GM10248 (cell line): ENCODE results near the gene AVP.

Source experiments
- CTCF ChIA-PET: fragments of 300-600 bp; sonication (Branson Sonifier 250); formaldehyde crosslinking; extraction: SDS; loops from one replicate; lab custom pipeline; 2021; ENCODE audit warnings: antibody characterized with exemption; lab: Yijun Ruan, JAX
- POLR2A ChIA-PET: fragments of 350-650 bp; sonication (Branson Sonifier 250); formaldehyde crosslinking; extraction: SDS; loops from one replicate; lab custom pipeline; 2020; ENCODE audit warnings: antibody characterized with exemption; lab: Yijun Ruan, JAX
- DNase-seq: peaks from one replicate; pipeline ENCODE4 v3.0.0; 2012; ENCODE audit errors: extremely low spot score
- CTCF ChIP-seq: IDR thresholded peaks from 2 replicates; pipeline ENCODE4 v1.5.1; 2012; ENCODE audit warnings: mild to moderate bottlenecking, low read depth; ENCODE audit errors: extremely low read depth, missing control alignments, control extremely low read depth

AVP gene

DNA sequence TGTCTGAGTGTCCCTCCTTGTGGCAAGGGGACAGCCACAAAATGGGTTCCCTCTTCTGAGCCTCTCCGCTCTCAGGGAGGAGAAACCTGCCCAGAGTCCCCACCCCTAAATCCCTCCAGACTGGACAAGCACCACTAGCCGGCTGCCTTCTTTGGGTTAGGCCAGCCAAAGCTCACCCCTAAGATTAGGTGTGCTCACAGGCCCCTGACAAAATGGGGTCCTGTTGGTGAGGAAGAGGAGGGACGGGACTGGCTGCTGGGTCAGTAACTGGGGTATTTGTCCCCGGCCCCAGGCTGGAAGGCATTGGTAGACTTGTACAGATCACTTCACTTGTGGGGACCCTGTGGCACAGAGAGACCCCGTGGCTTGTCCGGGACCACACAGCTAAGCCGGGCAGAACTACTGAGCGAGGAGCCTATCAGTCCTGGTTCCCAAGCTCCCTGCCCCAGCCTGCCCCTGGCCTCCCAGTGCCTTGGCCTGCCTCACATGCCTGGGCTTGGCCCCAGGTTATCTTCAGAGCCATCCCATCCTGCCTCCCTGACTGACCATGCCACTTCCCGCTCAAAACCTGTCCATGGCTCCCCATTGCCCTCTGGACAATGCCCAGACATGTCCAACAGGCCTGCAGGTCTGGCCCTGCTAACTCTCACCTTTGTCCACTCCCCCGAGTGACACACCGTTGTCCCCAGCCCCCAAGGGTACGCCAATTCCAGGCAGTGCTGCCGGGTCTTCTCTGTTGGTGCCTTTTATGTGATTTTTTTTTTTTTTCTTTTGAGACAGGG is 10.5 kb upstream of the AVP start:
- ChIA-PET CTCF (no interaction called here), POLR2A (no interaction called here)
- no peak for DNase-seq
- no peak for TF ChIP-seq CTCF

GRCh38 chr20:3093861-3094361 is 9.4 kb upstream of the AVP start:
- POLR2A ChIA-PET = no interaction called here

GRCh38 chr20:3092611-3093379 is 8.3 kb upstream of the AVP start:
- no peak for DNase-seq
- no peak for TF ChIP-seq CTCF
- ChIA-PET POLR2A (interaction anchor here (0.6 kb wide), 1 partner anchor 9 kb away, joined by 3 read pairs; no protein-coding TSS in a partner anchor), CTCF (interaction anchor here (1.0 to 1.2 kb wide), 2 partner anchors 17 to 23 kb away, joined by 3 to 4 read pairs; no protein-coding TSS in a partner anchor)

More at GRCh38 chr20:3093861-3094361, 9.4 kb upstream of the AVP start:
- no peak for DNase-seq
- CTCF ChIA-PET = no interaction called here
- no peak for TF ChIP-seq CTCF

DNA sequence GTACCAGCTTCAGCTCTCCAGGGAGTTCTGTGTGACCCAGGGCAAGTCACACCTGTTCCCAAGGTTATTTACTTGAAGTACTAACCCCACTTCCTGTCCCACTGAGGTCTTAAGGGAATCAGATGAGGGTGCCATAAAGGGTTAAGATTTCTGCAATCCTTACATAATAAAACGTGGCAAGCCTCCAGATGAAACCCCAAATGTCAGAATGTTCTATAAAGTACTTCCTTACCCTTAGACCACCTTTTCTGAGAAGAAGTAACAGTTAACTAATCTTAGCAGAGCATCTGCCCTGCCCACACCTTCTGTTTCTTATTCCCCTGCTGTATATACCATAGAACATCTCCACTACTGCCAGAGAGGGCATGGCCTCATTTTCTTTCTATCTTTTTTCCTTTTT is 6.0 kb upstream of the AVP start:
- no peak for DNase-seq
- TF ChIP-seq CTCF = no peak
- ChIA-PET POLR2A (no interaction called here), CTCF (interaction anchor here (1.4 to 2.2 kb wide), 2 partner anchors 10 to 17 kb away, joined by 3 to 5 read pairs; no protein-coding TSS in a partner anchor)

- no peak for DNase-seq
- no peak for TF ChIP-seq CTCF
- CTCF ChIA-PET = interaction anchor here (1.9 to 2.3 kb wide), 2 partner anchors 9 to 34 kb away, joined by 6 to 10 read pairs; no protein-coding TSS in a partner anchor
- POLR2A ChIA-PET = no interaction called here
These were observed 3.5 kb upstream of the AVP start for GRCh38 chr20:3088031-3088430.

DNA sequence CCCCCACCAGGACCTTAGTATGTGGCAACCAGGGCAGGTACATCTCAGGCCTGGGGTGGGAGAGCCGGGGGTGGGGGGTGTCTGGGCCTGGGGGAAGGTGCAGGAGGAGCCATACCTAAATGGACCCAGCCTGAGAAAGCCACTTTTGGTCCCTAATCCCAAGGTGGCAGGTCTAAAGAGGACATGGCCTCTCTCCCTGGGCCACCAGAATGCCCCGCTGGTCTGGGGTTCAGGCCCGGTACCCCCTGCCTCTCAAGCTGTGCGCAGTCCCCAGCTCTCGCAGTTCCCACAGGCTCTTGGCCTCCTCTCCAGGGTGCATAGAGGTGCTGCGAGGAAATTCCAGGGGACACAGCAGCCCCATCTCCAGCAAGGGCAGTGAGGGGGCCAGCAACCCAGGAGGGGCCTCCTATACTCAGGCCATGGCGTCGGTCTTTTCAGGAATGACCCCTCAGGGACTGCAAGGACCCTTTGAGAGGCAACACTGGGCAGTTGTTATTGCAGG is 1.1 kb upstream of the AVP start:
- no peak for DNase-seq
- POLR2A ChIA-PET = no interaction called here
- CTCF ChIA-PET = no interaction called here
- no peak for TF ChIP-seq CTCF
